NCI-H748 (cell line): Measurements from ENCODE around the gene ADAMTS2.

Experiments
- DNase-seq: peaks from one replicate; lab custom pipeline; 2025; ENCODE audit not compliant: unreplicated experiment; lab: John Stamatoyannopoulos, UW

Gene ADAMTS2

DNA sequence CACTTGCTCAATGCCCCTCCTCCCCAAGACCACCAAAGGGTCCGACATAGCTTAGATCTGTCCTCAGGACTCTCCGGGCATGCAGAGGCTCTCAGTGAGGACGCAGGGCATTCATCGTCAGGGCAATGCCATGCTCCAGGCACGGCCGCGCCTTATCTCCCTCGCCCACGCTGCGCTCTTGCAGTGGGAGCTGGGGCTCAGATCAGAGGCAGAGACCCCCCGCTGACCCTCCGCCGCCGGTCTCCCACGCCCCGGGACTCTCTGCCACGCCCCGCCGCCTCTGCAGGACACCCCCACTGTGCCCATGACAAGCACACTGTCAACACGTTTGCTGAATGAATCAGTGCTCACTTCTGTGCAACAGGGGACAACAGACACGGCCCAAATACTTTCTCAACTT, 140.7 kb downstream of the ADAMTS2 start:
- DNase-seq = peak; percentile 13

DNA sequence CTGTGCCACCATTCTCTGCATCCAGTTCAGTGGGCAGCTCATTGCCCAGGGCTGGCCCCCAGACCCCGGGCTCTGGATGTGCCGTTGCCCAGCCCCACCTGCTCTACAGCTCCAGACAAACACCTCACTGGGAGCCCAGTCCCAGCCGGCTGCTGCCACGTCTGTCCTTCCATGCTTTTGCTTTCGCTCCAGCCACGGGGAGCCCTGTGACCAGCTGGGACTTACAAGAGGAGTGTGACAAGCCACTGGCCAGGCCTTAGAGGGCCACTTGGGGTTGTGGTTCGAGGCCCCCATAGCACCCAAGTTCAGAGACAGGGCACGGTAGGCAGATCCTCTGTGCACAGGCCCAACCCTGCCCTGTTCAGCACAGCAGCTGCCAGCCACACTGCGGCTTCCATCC, 142.0 kb downstream of the ADAMTS2 start:
- DNase-seq = no peak

- no peak for DNase-seq
These were observed 143.3 kb downstream of the ADAMTS2 start for GRCh38 chr5:179201986-179202385.

GRCh38 chr5:179199246-179199645, 146.0 kb downstream of the ADAMTS2 start:
- no peak for DNase-seq

GRCh38 chr5:179198825-179199224, 146.4 kb downstream of the ADAMTS2 start:
- no peak for DNase-seq

DNA sequence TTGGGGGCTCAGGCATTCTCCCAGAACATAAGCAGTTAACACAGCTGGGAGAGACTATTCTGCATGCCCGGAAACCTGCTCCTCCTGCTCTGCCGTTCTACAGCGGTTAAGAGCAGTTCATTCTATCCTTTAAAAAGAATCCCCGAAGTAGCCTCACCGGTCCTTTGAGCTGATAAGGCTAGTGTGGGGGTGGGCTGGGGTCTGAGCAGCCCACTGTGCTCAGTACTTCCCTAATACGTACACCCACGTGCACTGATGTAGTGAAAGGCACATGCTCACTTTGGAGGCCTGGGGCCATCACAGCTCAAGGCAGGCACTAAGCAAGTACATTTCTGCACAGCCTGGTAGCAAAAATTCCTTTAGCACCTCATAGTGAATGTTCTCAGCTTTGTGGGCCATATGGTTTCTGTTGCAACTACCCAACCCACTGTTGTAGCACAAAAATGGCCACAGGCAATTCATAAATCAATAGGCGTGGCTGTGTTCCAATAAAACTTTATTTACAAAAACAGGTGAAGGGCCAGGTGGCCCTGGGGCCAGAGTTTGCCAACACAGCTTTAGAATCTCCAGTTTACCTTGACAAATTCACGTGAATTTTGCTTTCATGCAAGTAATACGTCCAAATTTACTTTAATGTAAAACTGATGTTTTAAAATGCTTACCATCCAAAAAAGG, 148.7 kb downstream of the ADAMTS2 start:
- DNase-seq = no peak

DNA sequence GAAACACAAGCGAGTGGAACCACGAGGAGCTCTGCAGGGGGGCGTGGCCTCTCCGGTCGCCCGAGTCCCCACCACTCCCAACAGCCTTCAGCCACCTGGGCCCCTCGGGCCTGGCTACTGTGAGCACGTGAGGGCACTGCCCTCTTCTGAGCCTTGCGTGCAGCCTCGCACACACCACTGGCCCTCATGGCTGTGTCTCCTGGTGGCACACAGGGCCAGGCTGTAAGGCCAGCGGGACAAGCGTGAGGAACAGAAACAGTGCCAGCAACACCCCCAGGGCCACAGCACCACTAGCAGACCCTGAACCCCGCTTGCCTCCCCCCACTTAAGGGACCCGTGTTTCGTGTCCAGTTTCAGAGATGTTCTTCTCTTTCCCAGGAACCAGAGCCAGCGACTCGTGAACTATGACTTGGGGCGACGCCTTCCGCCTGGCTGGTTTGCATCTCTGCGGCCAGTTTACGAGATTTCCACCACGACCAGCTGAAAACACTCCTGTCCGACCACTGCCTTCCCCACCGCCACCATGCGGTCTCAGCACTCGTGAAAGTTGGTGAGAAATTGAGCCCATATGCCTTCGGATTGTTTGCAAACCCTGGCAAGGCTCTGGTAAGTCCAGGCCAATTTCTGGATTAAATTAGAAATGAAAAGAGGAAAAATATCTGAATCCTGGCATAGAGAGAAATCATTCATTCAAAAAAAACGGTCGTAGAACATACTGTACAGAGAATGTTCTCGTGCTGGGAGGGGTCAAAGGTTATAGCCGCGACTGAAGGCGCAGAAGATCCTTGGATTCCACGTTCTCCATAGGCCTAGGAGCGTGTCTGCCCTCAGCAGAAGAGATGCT, 149.5 kb downstream of the ADAMTS2 start:
- no peak for DNase-seq

GRCh38 chr5:179194941-179195381, 150.3 kb downstream of the ADAMTS2 start:
- no peak for DNase-seq

- DNase-seq = no peak
These were observed 150.9 kb downstream of the ADAMTS2 start for GRCh38 chr5:179194201-179194910.

GRCh38 chr5:179193746-179194145, 151.5 kb downstream of the ADAMTS2 start:
- DNase-seq = no peak

DNA sequence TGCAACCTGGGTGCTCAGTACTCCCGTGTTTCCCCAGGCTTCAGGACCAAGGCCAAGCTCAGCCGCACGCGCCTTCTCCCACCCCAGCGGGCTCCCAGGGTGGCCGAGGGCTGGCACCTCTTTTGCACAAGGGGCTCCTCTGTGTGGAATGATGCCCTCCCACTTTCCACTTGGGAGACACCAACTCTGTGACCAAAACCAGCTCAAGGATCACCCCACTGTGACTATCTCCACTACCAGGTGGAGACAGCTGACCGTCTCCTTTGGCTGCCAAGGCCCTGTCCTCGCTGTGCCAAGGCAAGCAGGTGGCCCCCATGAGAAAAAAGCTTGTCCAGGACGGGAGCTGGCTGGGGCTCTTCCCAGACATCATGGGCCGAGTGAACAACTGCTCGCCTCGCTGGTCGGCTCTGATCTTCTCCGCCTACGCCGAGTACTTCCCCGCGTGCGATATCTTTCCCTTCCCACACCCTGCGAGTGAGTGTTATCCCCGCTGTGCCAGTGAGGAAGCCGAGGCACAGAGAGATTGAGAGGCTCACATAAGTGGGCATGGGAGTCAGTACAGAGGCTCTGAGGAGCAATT, 152.3 kb downstream of the ADAMTS2 start:
- no peak for DNase-seq

DNA sequence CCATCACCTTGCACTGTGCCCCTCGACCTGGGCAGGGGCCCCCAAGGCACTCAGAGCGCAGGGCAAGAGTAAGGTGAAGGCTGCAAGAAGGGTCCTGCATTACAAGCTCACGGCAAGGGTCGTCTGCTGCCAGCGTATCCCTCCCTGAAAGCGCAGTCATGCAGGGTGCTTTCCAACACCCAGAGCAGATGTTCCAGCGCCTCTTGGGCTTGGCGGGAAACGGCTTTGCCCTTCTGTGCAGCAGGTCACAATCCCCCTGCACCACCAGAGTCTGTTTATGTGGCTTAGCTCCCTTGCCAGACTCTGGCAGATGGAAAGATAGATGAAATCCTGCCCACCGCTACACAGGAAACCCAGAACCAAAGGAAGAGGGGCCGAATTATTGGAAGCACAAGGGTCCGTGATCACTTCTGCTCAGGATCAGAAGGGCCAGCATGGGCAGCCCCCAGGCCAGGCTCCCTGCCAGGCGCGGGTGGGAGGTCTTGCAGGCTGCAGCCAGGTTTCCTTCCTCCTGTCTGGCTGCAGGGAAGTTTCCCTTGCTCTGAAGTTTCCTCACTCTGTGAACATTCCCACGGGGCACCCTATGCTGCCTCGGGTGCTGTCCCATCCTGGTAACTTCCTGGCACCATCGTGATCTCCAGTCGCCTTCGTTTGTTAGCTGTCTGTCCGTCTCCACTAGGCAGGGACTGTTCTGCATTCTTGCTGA, 152.9 kb downstream of the ADAMTS2 start:
- no peak for DNase-seq

DNA sequence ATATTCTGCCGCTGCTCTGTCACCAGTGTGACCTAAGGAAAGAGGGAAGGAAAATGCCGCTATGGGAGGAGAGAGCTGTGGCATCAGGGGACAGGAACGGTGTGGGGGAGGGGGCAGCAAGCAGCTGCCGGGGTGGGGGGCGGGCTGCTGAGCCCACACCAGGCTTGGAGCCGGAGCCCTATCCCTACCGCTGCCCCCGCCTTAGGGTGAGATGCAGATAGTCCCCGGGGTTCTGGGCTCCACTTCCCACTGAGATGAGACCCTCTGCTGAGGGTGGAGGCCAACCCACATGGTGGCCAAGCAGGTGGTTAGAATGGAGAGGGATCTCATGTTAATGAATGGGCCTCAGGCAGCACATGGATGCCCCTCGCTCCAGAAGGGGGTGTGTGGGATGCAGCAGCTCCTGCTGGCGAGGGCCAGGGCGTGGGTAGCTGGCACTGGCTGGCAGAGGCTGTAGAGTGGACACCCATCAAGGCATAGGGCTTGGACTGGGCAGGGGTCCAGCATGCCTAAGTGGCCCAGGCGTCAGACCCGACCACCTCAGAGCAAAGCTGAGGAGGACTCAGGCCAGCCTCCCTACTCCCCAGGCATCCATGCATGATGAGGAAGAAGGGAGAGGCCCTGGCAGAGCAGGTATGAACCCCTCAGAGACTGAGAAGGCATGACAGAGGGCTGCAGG, 153.6 kb downstream of the ADAMTS2 start:
- no peak for DNase-seq

GRCh38 chr5:179190851-179191505, 154.3 kb downstream of the ADAMTS2 start:
- DNase-seq = no peak

GRCh38 chr5:179188636-179189035, 156.6 kb downstream of the ADAMTS2 start:
- DNase-seq = no peak

DNA sequence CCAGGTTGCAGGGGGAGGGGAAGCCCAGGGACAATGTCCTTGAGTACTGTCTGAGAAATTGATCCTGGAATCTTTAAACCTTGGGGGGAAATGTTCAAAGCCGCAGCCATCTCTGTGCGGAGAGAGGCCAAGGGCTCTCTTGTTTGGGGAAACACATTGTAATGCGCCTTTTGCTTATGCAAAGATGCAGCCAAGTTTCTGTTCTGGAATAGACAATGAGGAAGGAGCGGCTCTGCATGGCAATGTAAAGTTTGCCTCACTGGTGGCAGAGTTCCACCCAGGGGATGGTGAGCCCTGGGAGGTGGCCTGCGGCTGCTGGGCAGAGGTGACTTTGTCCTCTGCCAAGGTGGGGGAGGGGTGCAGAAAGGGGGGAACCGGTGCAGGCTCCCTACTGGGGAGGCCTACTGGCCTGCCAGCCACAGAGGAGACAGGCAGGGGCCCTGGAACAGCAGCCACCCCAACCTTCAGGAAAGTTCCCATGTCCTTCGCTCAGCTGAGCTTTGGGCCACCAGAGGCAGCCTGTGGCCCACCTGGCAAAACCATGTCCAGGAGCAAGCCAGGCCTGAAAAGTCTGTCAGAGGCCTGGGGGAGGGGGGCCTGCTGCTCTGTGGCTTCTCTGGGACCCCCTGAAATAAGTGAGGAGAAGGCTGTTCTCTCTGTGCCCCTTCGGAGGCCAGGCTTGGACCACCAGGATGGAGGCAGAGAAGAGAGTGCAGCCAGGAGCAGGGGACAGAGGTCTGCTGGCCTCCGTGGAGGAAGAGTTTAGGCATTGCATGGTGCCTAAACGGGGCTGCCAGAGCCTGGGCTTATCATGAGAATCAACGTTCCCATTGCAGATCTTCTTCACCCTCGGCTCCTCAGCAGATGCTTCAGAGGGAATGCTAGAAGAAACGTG, 157.3 kb downstream of the ADAMTS2 start:
- DNase-seq = no peak

DNA sequence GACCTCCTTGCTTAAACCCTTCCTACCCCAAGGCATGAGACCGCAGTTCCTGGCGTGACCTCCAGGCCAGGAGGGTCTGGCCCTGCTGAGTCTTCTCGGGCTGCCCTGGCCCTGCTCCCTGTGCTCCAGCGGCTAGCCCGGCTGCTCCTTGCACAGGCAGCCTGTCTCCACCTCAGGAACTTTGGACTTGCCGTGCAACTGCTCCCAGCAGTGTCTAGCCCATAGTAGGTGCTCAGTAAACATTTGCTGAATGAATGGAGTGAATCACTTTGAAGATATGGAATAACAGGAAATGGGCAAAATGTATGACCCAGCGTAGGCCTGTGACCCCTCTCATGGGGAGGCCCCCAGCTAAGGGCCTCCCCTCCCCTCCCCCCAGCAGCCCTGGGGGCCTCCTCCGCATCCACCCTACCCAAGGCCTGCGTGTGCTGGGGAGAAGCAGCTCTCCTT, 158.0 kb downstream of the ADAMTS2 start:
- no peak for DNase-seq

GRCh38 chr5:179186801-179187200, 158.5 kb downstream of the ADAMTS2 start:
- no peak for DNase-seq
